ENCODE data around the gene LSP1.

LSP1 gene

DNA sequence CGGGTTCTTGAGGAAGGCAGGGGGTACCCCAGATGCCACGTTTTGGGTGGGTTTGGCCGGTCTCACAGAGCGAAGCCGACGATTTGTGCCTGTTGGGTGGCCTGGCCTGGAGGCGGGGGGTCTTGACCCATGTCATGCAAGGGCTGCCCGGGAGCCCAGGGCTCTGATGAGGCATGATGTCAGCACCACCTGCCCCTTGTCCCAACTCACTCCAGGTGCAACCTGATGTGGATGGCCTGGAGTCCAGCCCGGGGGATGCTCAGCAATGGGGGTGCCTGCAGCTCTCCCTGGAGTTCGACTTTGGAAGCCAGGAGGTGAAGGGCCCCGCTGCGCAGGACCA lies 17.2 kb upstream of the LSP1 start:
- TF ChIP-seq, protein P1, sequence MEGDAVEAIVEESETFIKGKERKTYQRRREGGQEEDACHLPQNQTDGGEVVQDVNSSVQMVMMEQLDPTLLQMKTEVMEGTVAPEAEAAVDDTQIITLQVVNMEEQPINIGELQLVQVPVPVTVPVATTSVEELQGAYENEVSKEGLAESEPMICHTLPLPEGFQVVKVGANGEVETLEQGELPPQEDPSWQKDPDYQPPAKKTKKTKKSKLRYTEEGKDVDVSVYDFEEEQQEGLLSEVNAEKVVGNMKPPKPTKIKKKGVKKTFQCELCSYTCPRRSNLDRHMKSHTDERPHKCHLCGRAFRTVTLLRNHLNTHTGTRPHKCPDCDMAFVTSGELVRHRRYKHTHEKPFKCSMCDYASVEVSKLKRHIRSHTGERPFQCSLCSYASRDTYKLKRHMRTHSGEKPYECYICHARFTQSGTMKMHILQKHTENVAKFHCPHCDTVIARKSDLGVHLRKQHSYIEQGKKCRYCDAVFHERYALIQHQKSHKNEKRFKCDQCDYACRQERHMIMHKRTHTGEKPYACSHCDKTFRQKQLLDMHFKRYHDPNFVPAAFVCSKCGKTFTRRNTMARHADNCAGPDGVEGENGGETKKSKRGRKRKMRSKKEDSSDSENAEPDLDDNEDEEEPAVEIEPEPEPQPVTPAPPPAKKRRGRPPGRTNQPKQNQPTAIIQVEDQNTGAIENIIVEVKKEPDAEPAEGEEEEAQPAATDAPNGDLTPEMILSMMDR (IDR thresholded peaks at IDR 0.05; ENCODE audit: low read depth, low read length) = no peak
- DNase-seq (ENCODE audit: extremely low read depth, low read depth) = no peak

DNA sequence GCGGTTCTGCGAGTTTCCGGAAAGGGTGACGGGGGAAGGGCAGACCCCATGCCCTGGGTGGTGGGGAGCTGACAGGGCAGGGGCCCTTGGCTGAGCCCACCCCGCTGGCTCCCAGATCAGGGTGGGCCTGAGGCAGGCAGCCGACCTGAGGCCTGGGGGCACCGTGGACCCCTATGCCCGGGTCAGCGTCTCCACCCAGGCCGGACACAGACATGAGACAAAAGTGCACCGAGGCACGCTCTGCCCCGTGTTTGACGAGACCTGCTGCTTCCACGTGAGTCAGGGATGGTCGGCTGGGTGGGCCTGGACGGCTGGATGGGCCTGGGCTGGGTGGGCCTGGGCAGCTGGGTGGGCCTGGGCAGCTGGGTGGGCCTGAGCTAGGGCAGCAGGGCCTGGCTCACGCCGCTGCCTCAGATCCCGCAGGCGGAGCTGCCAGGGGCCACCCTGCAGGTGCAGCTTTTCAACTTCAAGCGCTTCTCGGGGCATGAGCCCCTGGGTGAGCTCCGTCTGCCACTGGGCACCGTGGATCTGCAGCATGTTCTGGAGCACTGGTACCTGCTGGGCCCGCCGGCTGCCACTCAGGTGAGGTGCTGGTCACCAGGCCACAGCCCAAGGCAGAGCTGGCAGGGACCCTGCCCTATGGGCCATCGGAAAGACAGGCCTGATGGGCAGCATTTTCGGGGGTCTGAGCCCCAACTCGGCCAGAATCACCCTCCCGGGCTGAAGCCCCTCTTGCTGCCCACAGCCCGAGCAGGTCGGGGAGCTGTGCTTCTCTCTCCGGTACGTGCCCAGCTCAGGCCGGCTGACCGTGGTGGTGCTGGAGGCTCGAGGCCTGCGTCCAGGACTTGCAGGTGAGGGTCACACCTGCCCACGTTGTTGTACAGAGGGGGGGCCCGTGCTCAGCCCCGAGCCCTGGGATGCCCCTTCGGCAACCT lies 16.6 kb upstream of the LSP1 start:
- TF ChIP-seq, protein P1 (IDR thresholded peaks at IDR 0.05; ENCODE audit: low read depth, low read length) = no peak
- DNase-seq (ENCODE audit: extremely low read depth, low read depth) = no peak

DNA sequence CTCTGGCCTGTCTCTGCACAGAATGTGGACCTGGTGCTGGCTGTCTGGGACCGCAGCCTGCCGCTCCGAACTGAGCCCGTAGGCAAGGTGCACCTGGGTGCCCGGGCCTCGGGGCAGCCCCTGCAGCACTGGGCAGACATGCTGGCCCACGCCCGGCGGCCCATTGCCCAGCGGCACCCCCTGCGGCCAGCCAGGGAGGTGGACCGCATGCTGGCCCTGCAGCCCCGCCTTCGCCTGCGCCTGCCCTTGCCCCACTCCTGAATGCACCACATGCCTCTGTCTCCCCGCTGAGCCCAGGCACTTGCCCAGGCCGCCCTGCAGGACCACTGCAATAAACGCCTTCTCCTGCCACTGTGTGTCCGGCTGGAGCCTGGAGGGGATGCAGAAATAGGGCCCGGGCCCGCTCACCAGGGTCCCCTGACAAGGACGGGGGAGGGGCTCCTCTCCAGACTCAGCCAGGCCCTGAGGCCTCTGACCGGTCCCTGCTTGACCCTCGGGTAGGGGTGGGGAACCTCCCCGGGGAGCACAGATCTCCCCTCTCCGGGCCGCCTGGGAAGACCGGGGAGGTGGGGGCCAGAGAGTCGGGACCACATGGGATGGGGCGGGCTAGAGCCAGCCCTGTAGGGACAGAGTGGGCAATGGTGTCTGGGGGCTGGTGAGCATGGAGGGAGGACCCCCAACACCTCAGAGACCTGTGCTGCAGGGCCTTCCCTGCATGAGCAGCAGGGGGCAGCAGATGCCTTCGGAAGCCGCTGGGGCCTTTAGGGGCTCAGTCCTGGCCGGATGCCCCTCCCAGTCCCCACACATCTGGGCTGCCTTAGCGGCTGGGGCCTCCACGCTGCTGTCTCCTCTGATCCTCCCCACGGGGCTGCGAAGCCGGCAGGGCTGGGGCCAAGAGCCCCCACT lies 15.5 kb upstream of the LSP1 start:
- no peak for DNase-seq (ENCODE audit: extremely low read depth, low read depth)

DNA sequence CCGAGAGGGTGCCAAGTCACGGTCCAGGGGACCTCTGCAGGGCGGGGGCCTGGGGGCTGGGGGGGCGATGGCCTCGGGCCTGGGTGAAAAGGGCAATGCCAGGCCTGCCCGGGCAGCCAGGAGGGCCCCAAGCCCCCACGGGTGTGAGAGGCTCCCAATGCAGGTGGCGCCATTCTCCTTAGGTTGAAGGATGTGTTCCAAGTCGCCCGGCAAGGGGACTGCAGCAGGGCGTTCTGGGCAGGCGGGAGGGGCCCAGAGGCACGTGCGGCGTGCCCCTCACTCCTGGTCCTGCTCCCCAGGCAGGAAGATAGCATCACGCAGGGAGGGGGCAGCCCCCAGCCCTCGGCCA lies 14.8 kb upstream of the LSP1 start:
- no peak for DNase-seq (ENCODE audit: extremely low read depth, low read depth)
- TF ChIP-seq, protein P1 (IDR thresholded peaks at IDR 0.05; ENCODE audit: low read depth, low read length) = no peak

More for the DNA sequence above, 15.5 kb upstream of the LSP1 start:
- TF ChIP-seq, protein P1 (IDR thresholded peaks at IDR 0.05; ENCODE audit: low read depth, low read length) = peak; percentile 94

DNA sequence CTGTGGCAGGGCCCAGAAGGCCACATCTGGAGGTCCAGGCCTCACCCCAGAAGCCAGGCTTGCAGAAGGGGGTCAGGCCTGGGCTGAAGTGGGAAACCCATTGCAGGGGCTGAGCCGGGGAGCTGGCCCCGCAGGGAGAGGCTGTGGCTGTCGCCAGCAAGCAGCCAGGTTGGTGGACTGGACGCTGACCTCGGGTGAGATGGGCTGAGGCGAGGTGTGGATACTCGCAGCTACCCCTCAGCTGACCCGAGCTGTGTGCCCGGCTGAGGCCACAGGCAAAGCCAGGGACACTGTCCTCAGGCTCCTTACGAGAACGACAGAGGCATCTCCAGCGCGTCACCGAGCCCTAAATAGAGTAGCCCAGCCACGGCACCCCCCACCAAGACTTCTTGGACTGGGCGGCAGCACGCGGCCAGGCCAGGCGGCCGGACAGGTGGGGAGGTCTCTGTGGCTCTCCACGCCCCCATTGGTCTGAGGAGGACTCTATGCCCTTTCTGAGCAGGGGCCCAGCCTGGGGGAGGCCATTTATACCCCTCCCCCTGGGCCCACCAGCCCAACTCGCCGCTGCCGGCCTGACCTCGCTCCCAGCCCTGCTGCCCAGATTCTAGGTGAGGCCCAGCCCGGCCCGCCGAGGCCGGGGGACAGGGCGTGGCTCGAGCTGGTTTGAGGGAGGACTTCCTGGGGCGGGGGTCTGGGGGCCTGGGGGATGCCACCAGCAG lies 14.3 kb upstream of the LSP1 start, which contains the start of gene TNNI2:
Gene TNNI2 (plus strand): TSS at position 556 of the 719 bp plus-strand sequence. CDS start 716 bp downstream, outside the sequence.
- no peak for DNase-seq (ENCODE audit: extremely low read depth, low read depth)
- TF ChIP-seq, protein P1 (IDR thresholded peaks at IDR 0.05; ENCODE audit: low read depth, low read length) = no peak

DNA sequence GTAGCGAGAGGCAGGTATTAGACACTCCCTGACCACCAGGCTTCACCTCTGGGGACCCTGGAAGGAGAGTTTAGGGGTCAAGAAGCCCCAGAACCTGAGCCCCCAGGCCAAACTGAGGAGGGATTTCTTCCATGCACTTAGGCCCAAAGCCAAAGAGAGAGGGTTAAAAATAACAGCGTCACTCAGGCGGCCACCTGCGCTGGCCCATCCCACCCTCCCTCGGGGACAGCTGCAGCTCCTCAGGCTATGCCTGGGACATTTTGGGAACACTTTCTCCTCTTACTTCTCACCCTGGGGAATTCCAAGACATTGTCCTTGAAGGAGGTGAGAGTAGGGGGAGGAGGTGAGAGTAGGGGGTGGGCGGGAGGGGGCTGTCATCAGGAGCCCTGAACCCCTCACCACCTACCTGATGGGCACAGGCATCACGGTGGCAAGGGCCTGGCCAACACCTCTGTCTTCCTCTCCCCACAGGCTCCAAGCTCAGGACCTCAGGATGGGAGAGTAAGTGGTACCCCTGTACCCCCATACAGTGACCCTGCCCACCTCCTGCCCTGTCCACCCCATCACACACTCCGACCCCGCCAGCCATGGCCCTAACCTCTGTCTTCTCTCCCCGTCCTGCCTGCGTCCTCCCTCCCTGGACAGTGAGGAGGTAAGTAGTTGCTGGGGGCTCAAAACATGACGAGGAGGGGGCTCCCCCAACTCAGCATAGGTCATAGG lies 13.5 kb upstream of the LSP1 start:
- TF ChIP-seq, protein P1 (IDR thresholded peaks at IDR 0.05; ENCODE audit: low read depth, low read length) = no peak
- DNase-seq (ENCODE audit: extremely low read depth, low read depth) = no peak

Data from AG09319 (cell line).